K562 (cell line): ENCODE data around the gene SPDYE6. TPM values are rescaled to one million over a fixed set of nuclear protein-coding genes. Genes with fewer than 3 reads are reported as not detected.
A peak's percentile ranks its signal among the peaks of the same experiment; 100 is the strongest.

ENCODE experiments used
- ATAC-seq: fragments of 200-7000 bp; cut with Tn5 transposase; 3 replicates; pipeline ENCODE4 v1.9.1; 2020; ENCODE audit warnings: moderate library complexity
- BruUV-seq: library from RNA; stranded (reverse); fragments of 400-500 nt; replicated peaks from 2 replicates; lab custom pipeline; 2021; lab: Mats Ljungman, UMichigan
- CTCF ChIA-PET: fragments of 300-600 bp; formaldehyde crosslinking; extraction: SDS; loops from one replicate; lab custom pipeline; 2021; ENCODE audit warnings: low intra/inter-chr PET ratio; lab: Yijun Ruan, JAX
- POLR2A ChIA-PET: fragments of 300-600, 350-650 bp; sonication (Branson Sonifier 250); formaldehyde crosslinking; extraction: SDS; loops from one replicate; lab custom pipeline; 2021; ENCODE audit warnings: antibody characterized with exemption, inconsistent platforms; lab: Yijun Ruan, JAX
- DNase-seq, 4 experiments: peaks; one replicate each; pipeline versions ENCODE4 v3.0.0 to v3.0.0-alpha.2; 2011 to 2018; ENCODE audit warnings: low spot score in 3 of 4, mixed read lengths in 3 of 4; ENCODE audit errors: extremely low read depth in 1 of 4
- FAIRE-seq: peaks from 2 replicates; lab custom pipeline; 2011; peaks lifted over from hg19 to GRCh38; lab: Jason Lieb, UNC
- H2AFZ ChIP-seq: 2 replicates; pipeline ENCODE4 v1.6.0; 2011; ENCODE audit warnings: low read depth, low read length, control low read depth, inconsistent platforms
- H3K27ac ChIP-seq: fragments of 200-600 bp; 3 replicates; pipeline ENCODE4 v1.8.0; 2011; ENCODE audit warnings: low read depth, mild to moderate bottlenecking, control low read depth, inconsistent platforms, low read length, moderate library complexity, mixed read lengths; ENCODE audit errors: extremely low read depth
- H3K27me3 ChIP-seq, 2 experiments: fragments of 300-600 bp in 1 of 2; 2 replicates in 1 of 2; 3 replicates in 1 of 2; pipeline versions ENCODE4 v1.6.0 to v1.8.0; 2011; ENCODE audit warnings: inconsistent platforms in 2 of 2, low read length in 2 of 2, mild to moderate bottlenecking in 1 of 2, mixed read lengths in 1 of 2, moderate library complexity in 1 of 2; ENCODE audit not compliant: control insufficient read depth in 2 of 2, insufficient read depth in 2 of 2
- H3K36me3 ChIP-seq: fragments of 300-600 bp; 3 replicates; pipeline ENCODE4 v1.8.0; 2011; ENCODE audit warnings: mild to moderate bottlenecking, low read length, inconsistent platforms; ENCODE audit not compliant: control insufficient read depth, insufficient read depth
- H3K4me1 ChIP-seq, 2 experiments: fragments of 200-600 bp in 1 of 2; replicated peaks in 1 of 2; 2 replicates in 1 of 2; 3 replicates in 1 of 2; pipeline versions ENCODE4 v1.5.1 to v1.8.0; 2011; ENCODE audit warnings: inconsistent platforms in 2 of 2, low read length in 2 of 2, mild to moderate bottlenecking in 1 of 2, mixed read lengths in 1 of 2, moderate library complexity in 1 of 2; ENCODE audit not compliant: control insufficient read depth in 2 of 2, insufficient read depth in 2 of 2
- H3K4me2 ChIP-seq: 2 replicates; pipeline ENCODE4 v1.6.1; 2011; ENCODE audit warnings: low read length, control low read depth, inconsistent platforms, mixed read lengths; ENCODE audit not compliant: insufficient read depth
- H3K4me3 ChIP-seq: fragments of 200-600 bp; sonication (generic), shearing (Covaris generic); 2 replicates; pipeline ENCODE4 v1.5.1; 2016; ENCODE audit warnings: control low read depth, inconsistent platforms
- H3K79me2 ChIP-seq: fragments of 200-600 bp; 3 replicates; pipeline ENCODE4 v1.8.0; 2011; ENCODE audit warnings: low read length, inconsistent platforms; ENCODE audit not compliant: control insufficient read depth, insufficient read depth
- H3K9ac ChIP-seq, 2 experiments: 2 replicates each; pipeline versions ENCODE4 v1.6.0 to v1.6.1; 2011; ENCODE audit warnings: low read depth in 2 of 2, low read length in 2 of 2, control low read depth in 1 of 2, inconsistent platforms in 1 of 2, mild to moderate bottlenecking in 1 of 2, mixed read lengths in 1 of 2; ENCODE audit not compliant: insufficient read depth in 1 of 2
- H3K9me1 ChIP-seq: one replicate; pipeline ENCODE4 v1.6.0; 2011; ENCODE audit warnings: inconsistent platforms, mild to moderate bottlenecking, low read length, moderate library complexity; ENCODE audit not compliant: control insufficient read depth, insufficient read depth
- H3K9me3 ChIP-seq: replicated peaks from 2 replicates; pipeline ENCODE4 v1.5.1; 2011; ENCODE audit warnings: low read depth, low read length, inconsistent platforms; ENCODE audit not compliant: control insufficient read depth, insufficient read depth
- H4K20me1 ChIP-seq: replicated peaks from 2 replicates; pipeline ENCODE4 v1.6.1; 2011; ENCODE audit warnings: low read length, inconsistent platforms, mixed read lengths; ENCODE audit not compliant: control insufficient read depth, insufficient read depth
- ASH1L ChIP-seq: fragments of 450-650 bp; IDR thresholded peaks from 2 replicates; pipeline ENCODE4 v1.6.1; 2018; ENCODE audit warnings: borderline replicate concordance, mild to moderate bottlenecking, low read depth; ENCODE audit not compliant: partially characterized antibody
- MBD2 ChIP-seq: sonication (generic); IDR thresholded peaks from 2 replicates; pipeline ENCODE4 v1.6.1; 2016; ENCODE audit warnings: low read depth, borderline replicate concordance
- ZNF347 ChIP-seq: fragments of 450-650 bp; formaldehyde crosslinking; IDR thresholded peaks from 2 replicates; pipeline ENCODE4 v1.4.0; 2020; ENCODE audit warnings: low read depth, mild to moderate bottlenecking, moderate library complexity
- WGBS: fragments of 100-300 bp; shearing (Covaris generic); methylation state at CpG from one replicate; pipeline ENCODE4 v1.1.6; 2016; ENCODE audit warnings: low coverage, mixed read lengths; ENCODE audit not compliant: insufficient coverage; ENCODE audit errors: missing lambda C conversion rate; 5-methylcytosine and 5-hydroxymethylcytosine counted together
- in situ Hi-C: fragments of 300-500 bp; cut with MboI; formaldehyde crosslinking; loops from 4 replicates; pipeline ENCODE4 v1.15.0; 2018; ENCODE audit warnings: inconsistent platforms, mixed read lengths
- intact Hi-C: fragments of 100-400 bp; cut with micrococcal nuclease; formaldehyde crosslinking; loops from 2 replicates; pipeline ENCODE4 v1.14.2; 2022
- polyA plus RNA-seq, 8 experiments: library from polyadenylated mRNA; depleted of rRNA in 4 of 8; stranded (reverse) in 5 of 8; unstranded in 3 of 8; fragments of >200 nt; fragmentation: Nextera tagmentation in 2 of 8; fragmentation: Illumina TruSeq in 1 of 8; extraction: Ambion mirVana in 2 of 8; extraction: Trizol in 1 of 8; gene quantifications; 2 replicates each; pipeline versions ENCODE4 v1.2.1 to v1.2.3, GENCODE V29; 2011 to 2014; ENCODE audit warnings: inconsistent platforms in 1 of 8, missing spikeins in 1 of 8
- total RNA-seq, 7 experiments: library from RNA; depleted of rRNA in 6 of 7; stranded (reverse); fragments of >200 nt in 6 of 7; fragmentation: Illumina TruSeq in 2 of 7; extraction: Trizol in 2 of 7; gene quantifications; 2 replicates each; pipeline versions ENCODE4 v1.2.1 to v1.2.3, GENCODE V29; 2011 to 2021; ENCODE audit warnings: low replicate concordance in 1 of 7
- TF ChIP-seq, protein P1 (sequence below): IDR thresholded peaks from 2 replicates; pipeline ENCODE4 v1.6.1; 2016; ENCODE audit warnings: missing genetic modification characterization, missing compliant biosample characterization

SPDYE6 gene
- total and polyA plus RNA-seq, 9 of the 15 experiments (the other 6 are each of a cell fraction or from before 2014, with no cell fraction given): 0.24 to 0.35 TPM; not detected in 7

DNA sequence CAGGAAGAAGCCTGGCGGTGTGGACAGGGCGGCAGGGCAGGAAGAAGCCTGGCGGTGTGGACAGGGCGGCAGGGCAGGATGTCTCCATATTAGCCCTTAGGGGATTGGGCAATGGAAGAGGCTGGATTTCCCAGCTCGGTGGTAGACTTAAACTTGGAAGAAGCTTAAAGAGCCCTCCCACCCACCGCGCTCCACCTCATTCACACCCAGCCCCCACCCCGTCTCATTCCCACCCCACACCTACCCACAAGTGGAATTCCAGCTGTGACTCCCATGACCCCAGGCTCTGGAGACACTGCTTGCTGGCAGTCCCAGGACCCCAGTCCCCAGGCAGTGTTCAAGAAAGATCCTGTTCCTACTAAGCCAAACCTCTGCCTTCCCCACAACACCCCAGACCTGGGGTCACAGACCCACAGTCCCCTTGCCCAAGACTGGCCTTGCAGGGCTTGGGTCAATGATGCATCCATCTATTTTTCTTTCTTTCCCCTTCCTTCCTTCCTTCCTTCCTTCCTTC is 34.0 kb downstream of the SPDYE6 start:
- Histone ChIP-seq H4K20me1 (0 out of 2 replicates have a peak, but pooled peaks cover 10% of the 10 kb centered on the region), H3K36me3 (no peaks in the 10 kb centered on the region), H3K27ac (no peak overlapping the region), H3K9me1 (no peaks in the 10 kb centered on the region), H3K4me2 (no peak overlapping the region), H3K27me3 (peaks cover 49 to 80% of the 10 kb centered on the region in 2 experiments), H3K9me3 (no peaks in the 10 kb centered on the region), H2AFZ (no peak overlapping the region), H3K9ac (no peak overlapping the region), H3K4me1 (peaks cover 0 to 25% of the 10 kb centered on the region in 2 experiments; a peak in 3 of 5 replicates), H3K79me2 (no peaks in the 10 kb centered on the region), H3K4me3 (no peak overlapping the region)
- BruUV-seq: no TSS peak
- ATAC-seq: no peak
- ChIA-PET POLR2A (no interaction called here), CTCF (no interaction called here)
- TF ChIP-seq ZNF347: no peak
- TF ChIP-seq, protein P1, sequence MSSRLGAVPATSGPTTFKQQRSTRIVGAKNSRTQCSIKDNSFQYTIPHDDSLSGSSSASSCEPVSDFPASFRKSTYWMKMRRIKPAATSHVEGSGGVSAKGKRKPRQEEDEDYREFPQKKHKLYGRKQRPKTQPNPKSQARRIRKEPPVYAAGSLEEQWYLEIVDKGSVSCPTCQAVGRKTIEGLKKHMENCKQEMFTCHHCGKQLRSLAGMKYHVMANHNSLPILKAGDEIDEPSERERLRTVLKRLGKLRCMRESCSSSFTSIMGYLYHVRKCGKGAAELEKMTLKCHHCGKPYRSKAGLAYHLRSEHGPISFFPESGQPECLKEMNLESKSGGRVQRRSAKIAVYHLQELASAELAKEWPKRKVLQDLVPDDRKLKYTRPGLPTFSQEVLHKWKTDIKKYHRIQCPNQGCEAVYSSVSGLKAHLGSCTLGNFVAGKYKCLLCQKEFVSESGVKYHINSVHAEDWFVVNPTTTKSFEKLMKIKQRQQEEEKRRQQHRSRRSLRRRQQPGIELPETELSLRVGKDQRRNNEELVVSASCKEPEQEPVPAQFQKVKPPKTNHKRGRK: 0 out of 2 replicates have a peak, but pooled peaks have one; percentile 26
- TF ChIP-seq ASH1L: no peak
- TF ChIP-seq MBD2: no peak
- WGBS: 17% methylated on average over 7 of the region's 8 CpGs
- intact Hi-C loops (loop anchor here (5.0 kb wide), 1 partner anchor 70 kb away; no protein-coding TSS in a partner anchor), in situ Hi-C loops (loop anchor here (5.0 to 25.0 kb wide), 2 partner anchors 35 to 340 kb away; partner anchors contain the start of genes POLR2J2, SH2B2 and SPDYE2B)
- FAIRE-seq: no peak
- peak in 1 of 4 experiments; percentile 11 for DNase-seq
